Ishikawa (cell line): ENCODE data around the gene ACSL5.

Source experiments
- CEBPB ChIP-seq: IDR thresholded peaks from 2 replicates; pipeline ENCODE4 v1.6.1; 2012
- CREB1 ChIP-seq: IDR thresholded peaks from 2 replicates; pipeline ENCODE4 v1.6.1; 2012; ENCODE audit warnings: low read depth
- EGR1 ChIP-seq: IDR thresholded peaks from 2 replicates; pipeline ENCODE4 v1.6.1; 2012
- EP300 ChIP-seq: IDR thresholded peaks from 2 replicates; pipeline ENCODE4 v1.6.1; 2012; ENCODE audit warnings: borderline replicate concordance
- FOXM1 ChIP-seq: IDR thresholded peaks from 2 replicates; pipeline ENCODE4 v1.6.1; 2012; ENCODE audit warnings: low read depth, borderline replicate concordance
- MAX ChIP-seq: IDR thresholded peaks from 2 replicates; pipeline ENCODE4 v1.6.1; 2012
- NFIC ChIP-seq: IDR thresholded peaks from 2 replicates; pipeline ENCODE4 v1.6.1; 2012
- RAD21 ChIP-seq: IDR thresholded peaks from 2 replicates; pipeline ENCODE4 v1.6.1; 2012; ENCODE audit warnings: low read depth
- REST ChIP-seq: IDR thresholded peaks from 2 replicates; pipeline ENCODE4 v1.6.1; 2012; ENCODE audit warnings: low read depth, mild to moderate bottlenecking
- TAF1 ChIP-seq: IDR thresholded peaks from 2 replicates; pipeline ENCODE4 v1.6.1; 2012; ENCODE audit warnings: low read depth, mild to moderate bottlenecking
- TCF12 ChIP-seq: IDR thresholded peaks from 2 replicates; pipeline ENCODE4 v1.6.1; 2012; ENCODE audit warnings: low read depth
- TEAD4 ChIP-seq: IDR thresholded peaks from 2 replicates; pipeline ENCODE4 v1.6.1; 2012
- USF1 ChIP-seq: IDR thresholded peaks from 2 replicates; pipeline ENCODE4 v1.6.1; 2012
- YY1 ChIP-seq: IDR thresholded peaks from 2 replicates; pipeline ENCODE4 v1.6.1; 2012; ENCODE audit warnings: low read depth
- ZBTB7A ChIP-seq: IDR thresholded peaks from 2 replicates; pipeline ENCODE4 v1.6.1; 2012; ENCODE audit warnings: low read depth

ACSL5 gene

GRCh38 chr10:112344261-112344660, 29.7 kb upstream of the ACSL5 start:
- TF ChIP-seq NFIC: no peak
- TF ChIP-seq YY1: no peak
- no peak for TF ChIP-seq CREB1
- TF ChIP-seq TEAD4: no peak
- TF ChIP-seq RAD21: no peak
- TF ChIP-seq FOXM1: no peak
- no peak for TF ChIP-seq EP300
- TF ChIP-seq REST: no peak
- TF ChIP-seq CEBPB: no peak
- no peak for TF ChIP-seq TCF12
- TF ChIP-seq MAX: no peak
- TF ChIP-seq ZBTB7A: no peak
- no peak for TF ChIP-seq TAF1
- no peak for TF ChIP-seq EGR1
- no peak for TF ChIP-seq USF1

- no peak for TF ChIP-seq CREB1
These were observed 28.7 kb upstream of the ACSL5 start for GRCh38 chr10:112345202-112345601.

- no peak for TF ChIP-seq TEAD4
- TF ChIP-seq YY1: no peak
- no peak for TF ChIP-seq RAD21
- no peak for TF ChIP-seq CREB1
- no peak for TF ChIP-seq REST
- TF ChIP-seq EP300: no peak
- TF ChIP-seq EGR1: no peak
- TF ChIP-seq TCF12: no peak
- TF ChIP-seq CEBPB: no peak
These were observed 28.2 kb upstream of the ACSL5 start for GRCh38 chr10:112345743-112346142.

GRCh38 chr10:112346774-112347173, 27.1 kb upstream of the ACSL5 start:
- no peak for TF ChIP-seq TCF12

- TF ChIP-seq NFIC: no peak
- no peak for TF ChIP-seq ZBTB7A
- TF ChIP-seq CREB1: no peak
- no peak for TF ChIP-seq USF1
- no peak for TF ChIP-seq MAX
- TF ChIP-seq CEBPB: no peak
- TF ChIP-seq FOXM1: no peak
These were observed 25.9 kb upstream of the ACSL5 start for GRCh38 chr10:112347709-112348671.

- TF ChIP-seq CEBPB (no peak), TCF12 (no peak), REST (no peak), USF1 (no peak), EP300 (no peak), NFIC (no peak), TEAD4 (no peak), MAX (no peak), ZBTB7A (no peak), EGR1 (no peak), TAF1 (no peak), YY1 (no peak), CREB1 (no peak)
These were observed 25.2 kb upstream of the ACSL5 start for GRCh38 chr10:112348759-112349158.
